ENCODE results near the gene MYOF.

The MYOF gene

GRCh38 chr10:93482145-93482834 lies at the start of gene MYOF:
MYOF (minus strand) TSS chr10:93482334; CDS start chr10:93482194, 140 bp downstream.
- no peak for DNase-seq (ENCODE audit: low read depth)

- no peak for DNase-seq (ENCODE audit: low read depth)
Observed at GRCh38 chr10:93518531-93518930, 36.4 kb upstream of the MYOF start.

DNA sequence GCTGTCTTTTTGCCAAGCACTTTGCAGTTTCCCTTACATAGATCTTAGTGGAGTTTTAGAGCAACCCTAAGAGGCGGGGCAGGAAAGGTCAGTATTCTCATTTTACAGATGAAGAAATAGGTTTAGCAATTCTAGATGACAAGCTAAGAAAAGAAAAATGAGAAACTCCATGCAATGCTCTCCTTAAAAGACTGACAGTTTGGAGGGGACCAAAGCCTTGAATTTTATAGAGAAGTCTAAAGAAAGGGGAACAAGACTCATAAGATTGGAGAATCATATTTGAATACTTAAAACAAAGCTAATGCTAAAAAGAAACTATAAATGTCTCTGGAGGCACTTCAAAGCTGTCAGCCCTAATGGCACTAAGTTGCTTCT lies 33.9 kb upstream of the MYOF start:
- no peak for DNase-seq (ENCODE audit: low read depth)

- DNase-seq (ENCODE audit: low read depth): no peak
Observed at GRCh38 chr10:93515071-93516005, 33.2 kb upstream of the MYOF start.

- DNase-seq (ENCODE audit: low read depth): no peak
Observed at GRCh38 chr10:93514521-93514920, 32.4 kb upstream of the MYOF start.

DNA sequence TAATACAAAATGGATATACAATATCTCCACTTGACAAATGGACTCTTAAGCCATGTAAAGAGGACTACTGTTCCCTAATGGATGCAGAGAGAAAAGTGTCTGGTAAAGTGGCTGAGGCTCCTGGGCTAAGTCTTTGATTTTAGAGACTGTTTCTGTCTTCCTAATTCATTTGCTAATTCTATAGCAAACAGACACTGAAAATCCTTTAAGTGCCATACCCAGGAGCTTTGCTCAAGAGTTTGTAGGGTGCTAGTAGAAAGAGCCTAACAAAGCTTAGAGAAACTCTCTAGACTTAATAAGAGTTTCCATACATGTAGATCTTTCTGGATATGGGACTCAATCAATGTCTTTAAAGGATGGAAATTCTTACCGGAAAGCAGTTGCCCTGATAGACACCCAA lies 31.0 kb upstream of the MYOF start:
- no peak for DNase-seq (ENCODE audit: low read depth)

DNA sequence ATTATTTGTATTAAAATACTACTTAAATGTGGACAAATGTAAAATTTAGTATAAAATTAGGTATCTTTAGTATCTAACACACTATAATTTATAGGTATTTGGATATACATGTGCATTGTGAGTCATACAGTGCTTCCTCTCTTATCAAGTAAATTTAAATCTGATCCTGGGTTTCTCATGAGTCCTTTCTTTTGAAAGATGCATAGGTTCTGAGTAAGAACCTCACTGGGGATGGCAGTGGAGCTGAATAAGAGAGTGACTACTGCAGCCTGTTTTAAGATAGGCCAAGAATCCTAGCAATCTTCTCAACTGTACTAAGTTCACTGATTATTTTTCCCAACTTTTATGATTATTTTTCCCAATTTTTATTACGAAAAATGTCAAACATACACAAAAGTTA lies 30.4 kb upstream of the MYOF start:
- DNase-seq (ENCODE audit: low read depth): no peak

- DNase-seq (ENCODE audit: low read depth): no peak
Observed at GRCh38 chr10:93509816-93510215, 27.7 kb upstream of the MYOF start.

- DNase-seq (ENCODE audit: low read depth): no peak
Observed at GRCh38 chr10:93505075-93505474, 22.9 kb upstream of the MYOF start.

GRCh38 chr10:93503075-93503474 lies 20.9 kb upstream of the MYOF start:
- no peak for DNase-seq (ENCODE audit: low read depth)

DNA sequence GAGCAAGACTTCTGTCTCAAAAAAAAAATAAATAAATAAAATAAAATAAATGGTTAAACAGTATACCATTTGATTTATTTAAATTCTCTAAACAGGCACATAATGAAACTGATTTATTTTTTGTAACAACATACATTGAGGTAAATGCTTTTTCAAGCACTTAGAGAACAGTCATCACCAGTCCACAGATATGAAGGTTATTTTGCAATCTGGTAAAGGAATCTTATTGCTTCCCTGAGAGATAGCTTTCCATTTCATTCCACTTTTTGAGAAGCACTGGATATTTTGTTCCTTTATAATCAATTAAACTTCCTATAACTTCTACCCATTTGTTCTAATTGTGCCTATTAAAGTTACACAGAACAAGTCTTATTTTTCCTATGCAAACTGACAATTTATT lies 19.5 kb upstream of the MYOF start:
- no peak for DNase-seq (ENCODE audit: low read depth)

DNA sequence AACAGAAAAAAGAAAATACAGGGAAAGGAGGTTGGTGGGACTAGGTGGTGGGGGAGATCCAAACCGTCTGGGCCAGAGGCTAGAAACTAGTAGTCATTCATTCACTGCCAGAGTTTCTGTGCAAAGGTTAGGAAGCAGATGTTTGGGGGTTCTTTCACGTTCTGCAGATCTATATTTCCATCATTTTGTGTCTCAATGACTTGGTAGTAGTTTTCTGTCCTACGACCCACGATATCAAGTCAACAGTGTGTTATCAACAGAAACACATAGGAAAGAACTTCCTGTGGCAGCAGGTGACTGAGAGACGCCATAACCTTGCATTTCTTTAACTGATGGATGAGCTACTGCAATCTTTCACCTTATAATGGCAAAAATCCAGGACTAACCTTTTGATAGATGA lies 16.0 kb upstream of the MYOF start:
- DNase-seq (ENCODE audit: low read depth): no peak

- peak; percentile 90 for DNase-seq (ENCODE audit: low read depth)
Observed at GRCh38 chr10:93496322-93497041, 14.3 kb upstream of the MYOF start, which contains the start of gene CEP55. CEP55 (plus strand) TSS chr10:93496612; CDS start chr10:93500052, 3,440 bp downstream.

- no peak for DNase-seq (ENCODE audit: low read depth)
Observed at GRCh38 chr10:93495654-93496321, 13.7 kb upstream of the MYOF start.

- DNase-seq (ENCODE audit: low read depth): no peak
Observed at GRCh38 chr10:93494494-93494893, 12.4 kb upstream of the MYOF start.

- DNase-seq (ENCODE audit: low read depth): no peak
Observed at GRCh38 chr10:93493162-93493561, 11.0 kb upstream of the MYOF start.

GRCh38 chr10:93491602-93492121 lies 9.5 kb upstream of the MYOF start:
- DNase-seq (ENCODE audit: low read depth): no peak

GRCh38 chr10:93488956-93489528 lies 6.9 kb upstream of the MYOF start:
- no peak for DNase-seq (ENCODE audit: low read depth)

DNA sequence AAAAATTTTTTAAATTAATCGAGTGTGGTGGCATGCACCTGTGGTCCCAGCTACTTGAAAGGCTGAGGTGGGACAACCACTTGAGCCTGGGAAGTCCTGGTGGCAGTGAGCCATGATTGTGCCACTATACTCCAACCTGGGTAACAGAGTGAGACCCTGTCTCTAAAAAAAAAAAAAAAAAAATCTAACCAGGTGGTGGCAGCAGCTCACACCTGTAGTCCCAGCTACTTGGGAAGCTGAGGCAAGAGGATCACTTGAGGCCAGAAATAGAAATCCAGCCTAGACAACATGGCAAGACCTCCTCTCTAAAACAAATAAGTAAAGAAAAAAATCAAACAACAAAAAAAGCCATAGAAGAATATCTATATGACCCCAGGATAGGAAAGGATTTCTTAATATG lies 3.6 kb upstream of the MYOF start:
- DNase-seq (ENCODE audit: low read depth): no peak

- no peak for DNase-seq (ENCODE audit: low read depth)
Observed at GRCh38 chr10:93481637-93482144, 443 bp downstream of the MYOF start.

GRCh38 chr10:93478873-93479272 lies 3.3 kb downstream of the MYOF start:
- DNase-seq (ENCODE audit: low read depth): no peak

Measured in stimulated activated CD8-positive, alpha-beta memory T cell treated with anti-CD3 and anti-CD28 coated beads, Interleukin-12 subunit alpha, Interleukin-12 subunit beta, amount 100 ng/mL, for 4 hours (primary cell).